Measurements from ENCODE around the gene CCSER2. TPM values are rescaled to one million over a fixed set of nuclear protein-coding genes. Genes with fewer than 3 reads are reported as not detected.

Gene CCSER2
- polyA plus RNA-seq, 3 donors: 7.4 to 23.3 (median 14.3) TPM

GRCh38 chr10:84521013-84521412 lies 192.6 kb downstream of the CCSER2 start:
- H3K4me1 ChIP-seq (ENCODE audit: control insufficient read depth in 1 of 2, insufficient read depth in 2 of 2, low read length in 2 of 2): no peaks in the 10 kb centered on the region
- no peak overlapping the region for H2AFZ ChIP-seq (ENCODE audit: insufficient read depth, low read depth, low read length, poor library complexity, severe bottlenecking)
- H3K79me2 ChIP-seq (ENCODE audit: insufficient read depth, low read length): no peaks in the 10 kb centered on the region
- no peak for TF ChIP-seq CTCF (IDR thresholded peaks at IDR 0.05)
- no peak overlapping the region for H3K27ac ChIP-seq (ENCODE audit: low read depth in 1 of 2, low read length in 2 of 2)
- no peaks in the 10 kb centered on the region for H3K27me3 ChIP-seq (ENCODE audit: control insufficient read depth in 2 of 2, insufficient read depth in 2 of 2, low read length in 2 of 2)
- H3K9me3 ChIP-seq (replicated peaks in 1 of 2; ENCODE audit: control insufficient read depth in 1 of 2, insufficient read depth in 1 of 2, low read length in 2 of 2): peaks cover 0 to 9% of the 10 kb centered on the region in 2 donors
- no peaks in the 10 kb centered on the region for H4K20me1 ChIP-seq (ENCODE audit: insufficient read depth, low read length)
- Mint-ChIP-seq H3K4me3 (no peak overlapping the region), H3K36me3 (peaks cover 0 to 7% of the 10 kb centered on the region in 2 donors), H3K27me3 (ENCODE audit: low read depth in 3 of 3) (peaks cover 0 to 5% (median 2%) of the 10 kb centered on the region in 3 donors), H3K27ac (no peak overlapping the region), H3K4me1 (no peaks in the 10 kb centered on the region), H3K9me3 (peaks cover 2 to 11% (median 6%) of the 10 kb centered on the region in 7 donors)
- no peak for DNase-seq
- intact Hi-C loops (cut with micrococcal nuclease): loop anchor here in 1 of 2 donors (10.0 kb wide), 1 partner anchor 46 kb away; no protein-coding TSS in a partner anchor
- H3K4me2 ChIP-seq (replicated peaks; ENCODE audit: extremely low read depth, low read length, poor library complexity, severe bottlenecking): no peak overlapping the region
- H3K36me3 ChIP-seq (replicated peaks in 1 of 2; ENCODE audit: control insufficient read depth in 1 of 2, insufficient read depth in 2 of 2, low read length in 2 of 2): no peaks in the 10 kb centered on the region
- WGBS (ENCODE audit: insufficient coverage): no CpG with 5 or more reads among the region's 8 CpGs
- no peak overlapping the region for H3K9ac ChIP-seq (ENCODE audit: insufficient read depth, low read length, poor library complexity, severe bottlenecking)
- no peak overlapping the region for H3K4me3 ChIP-seq (replicated peaks in 1 of 3; ENCODE audit: low read depth in 2 of 3, low read length in 3 of 3)

GRCh38 chr10:84521468-84521867 lies 193.1 kb downstream of the CCSER2 start:
- intact Hi-C loops (cut with micrococcal nuclease): loop anchor here in 1 of 2 donors (10.0 kb wide), 1 partner anchor 47 kb away; no protein-coding TSS in a partner anchor
- Histone ChIP-seq H3K9ac (ENCODE audit: insufficient read depth, low read length, poor library complexity, severe bottlenecking) (no peak overlapping the region), H3K27me3 (ENCODE audit: control insufficient read depth in 2 of 2, insufficient read depth in 2 of 2, low read length in 2 of 2) (no peaks in the 10 kb centered on the region), H3K9me3 (replicated peaks in 1 of 2; ENCODE audit: control insufficient read depth in 1 of 2, insufficient read depth in 1 of 2, low read length in 2 of 2) (peaks cover 0 to 11% of the 10 kb centered on the region in 2 donors), H3K4me2 (replicated peaks; ENCODE audit: extremely low read depth, low read length, poor library complexity, severe bottlenecking) (no peak overlapping the region), H4K20me1 (ENCODE audit: insufficient read depth, low read length) (no peaks in the 10 kb centered on the region), H3K36me3 (replicated peaks in 1 of 2; ENCODE audit: control insufficient read depth in 1 of 2, insufficient read depth in 2 of 2, low read length in 2 of 2) (no peaks in the 10 kb centered on the region), H2AFZ (ENCODE audit: insufficient read depth, low read depth, low read length, poor library complexity, severe bottlenecking) (no peak overlapping the region), H3K4me1 (ENCODE audit: control insufficient read depth in 1 of 2, insufficient read depth in 2 of 2, low read length in 2 of 2) (no peaks in the 10 kb centered on the region), H3K4me3 (replicated peaks in 1 of 3; ENCODE audit: low read depth in 2 of 3, low read length in 3 of 3) (no peak overlapping the region), H3K79me2 (ENCODE audit: insufficient read depth, low read length) (no peaks in the 10 kb centered on the region), H3K27ac (ENCODE audit: low read depth in 1 of 2, low read length in 2 of 2) (no peak overlapping the region)
- no peak for TF ChIP-seq CTCF (IDR thresholded peaks at IDR 0.05)
- no CpG with 5 or more reads among the region's 2 CpGs for WGBS (ENCODE audit: insufficient coverage)
- H3K27ac Mint-ChIP-seq: no peak overlapping the region
- peaks cover 2 to 15% (median 8%) of the 10 kb centered on the region in 7 donors for H3K9me3 Mint-ChIP-seq
- H3K4me1 Mint-ChIP-seq: no peaks in the 10 kb centered on the region
- H3K4me3 Mint-ChIP-seq: no peak overlapping the region
- peaks cover 0 to 5% of the 10 kb centered on the region in 2 donors for H3K36me3 Mint-ChIP-seq
- DNase-seq: no peak
- peaks cover 0 to 5% (median 2%) of the 10 kb centered on the region in 3 donors for H3K27me3 Mint-ChIP-seq (ENCODE audit: low read depth in 3 of 3)

All from CD14-positive monocyte (primary cell).